Measurements from ENCODE around the gene IDI1. TPM values are rescaled to one million over a fixed set of nuclear protein-coding genes. Genes with fewer than 3 reads are reported as not detected.

IDI1 gene
- total RNA-seq, 1 experiment from 2014 or later = 44.7 TPM

DNA sequence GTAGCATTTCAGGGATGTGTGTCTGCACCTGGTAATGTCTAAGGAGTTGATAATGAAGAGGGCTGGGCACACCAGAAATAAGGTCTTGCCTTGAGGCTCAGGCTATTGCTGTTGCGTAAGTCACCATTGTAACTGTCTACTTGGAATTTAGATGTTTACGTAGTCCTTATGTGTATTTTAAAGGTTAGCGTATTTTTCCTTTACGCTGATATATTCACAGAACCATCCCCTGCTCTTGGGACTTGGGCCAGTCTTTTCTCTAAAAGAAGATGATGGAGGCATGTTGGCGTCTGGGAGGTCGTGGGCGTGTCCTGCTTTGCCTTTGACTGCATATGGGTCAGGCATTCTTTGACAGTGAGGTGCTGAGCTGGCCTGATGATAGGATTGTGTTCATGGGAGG, 22.0 kb upstream of the IDI1 start:
- H2BK15ac ChIP-seq (ENCODE audit: low read depth, low read length) = no peak overlapping the region
- no peaks in the 10 kb centered on the region for H3K23me2 ChIP-seq (ENCODE audit: insufficient read length, low read depth, low read length, poor library complexity, severe bottlenecking)
- TF ChIP-seq, protein P1, sequence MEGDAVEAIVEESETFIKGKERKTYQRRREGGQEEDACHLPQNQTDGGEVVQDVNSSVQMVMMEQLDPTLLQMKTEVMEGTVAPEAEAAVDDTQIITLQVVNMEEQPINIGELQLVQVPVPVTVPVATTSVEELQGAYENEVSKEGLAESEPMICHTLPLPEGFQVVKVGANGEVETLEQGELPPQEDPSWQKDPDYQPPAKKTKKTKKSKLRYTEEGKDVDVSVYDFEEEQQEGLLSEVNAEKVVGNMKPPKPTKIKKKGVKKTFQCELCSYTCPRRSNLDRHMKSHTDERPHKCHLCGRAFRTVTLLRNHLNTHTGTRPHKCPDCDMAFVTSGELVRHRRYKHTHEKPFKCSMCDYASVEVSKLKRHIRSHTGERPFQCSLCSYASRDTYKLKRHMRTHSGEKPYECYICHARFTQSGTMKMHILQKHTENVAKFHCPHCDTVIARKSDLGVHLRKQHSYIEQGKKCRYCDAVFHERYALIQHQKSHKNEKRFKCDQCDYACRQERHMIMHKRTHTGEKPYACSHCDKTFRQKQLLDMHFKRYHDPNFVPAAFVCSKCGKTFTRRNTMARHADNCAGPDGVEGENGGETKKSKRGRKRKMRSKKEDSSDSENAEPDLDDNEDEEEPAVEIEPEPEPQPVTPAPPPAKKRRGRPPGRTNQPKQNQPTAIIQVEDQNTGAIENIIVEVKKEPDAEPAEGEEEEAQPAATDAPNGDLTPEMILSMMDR (conservative IDR thresholded peaks at IDR 0.05) = no peak
- Mint-ChIP-seq H3K27me3 (ENCODE audit: low read depth) (no peaks in the 10 kb centered on the region), H3K36me3 (ENCODE audit: insufficient read depth in 1 of 3, low read depth in 3 of 3) (peaks cover 0 to 19% (median 7%) of the 10 kb centered on the region in 3 experiments; a peak in 5 of 7 replicates), H3K4me1 (peaks cover 6 to 14% of the 10 kb centered on the region in 2 experiments; a peak in 3 of 4 replicates), H3K4me3 (no peak overlapping the region), H3K27ac (no peak overlapping the region; a peak in 1 of 7 replicates), H3K9me3 (no peaks in the 10 kb centered on the region)
- H3K18ac ChIP-seq (ENCODE audit: insufficient read length, low read depth, low read length) = no peak overlapping the region
- 0 out of 2 replicates have a peak, but pooled peaks cover 3% of the 10 kb centered on the region for H3K4me1 ChIP-seq (ENCODE audit: insufficient read depth, low read length)
- no peak overlapping the region for H2BK12ac ChIP-seq (ENCODE audit: insufficient read length, low read depth, low read length)
- H2AFZ ChIP-seq (ENCODE audit: low read length) = no peak overlapping the region
- no peak overlapping the region for H4K5ac ChIP-seq (ENCODE audit: insufficient read length, low read depth, low read length)
- H3K4ac ChIP-seq (ENCODE audit: low read depth, low read length) = no peak overlapping the region
- H3K23ac ChIP-seq (ENCODE audit: insufficient read length, low read depth, low read length) = no peak overlapping the region
- no peak overlapping the region for H3K4me2 ChIP-seq (ENCODE audit: insufficient read depth, insufficient read length, low read length)
- H3K9me3 ChIP-seq (ENCODE audit: control insufficient read depth, low read depth, low read length) = no peaks in the 10 kb centered on the region
- no CpG with 5 or more reads among the region's 7 CpGs for WGBS (ENCODE audit: extremely low coverage, insufficient read length, low lambda C conversion rate)
- no peak overlapping the region for H2BK120ac ChIP-seq (ENCODE audit: low read depth, low read length, poor library complexity, severe bottlenecking)
- H2AK5ac ChIP-seq (ENCODE audit: insufficient read length, low read length) = no peak overlapping the region
- H4K20me1 ChIP-seq (ENCODE audit: control insufficient read depth, insufficient read depth, insufficient read length) = no peaks in the 10 kb centered on the region
- no peak overlapping the region for H3T11ph ChIP-seq (ENCODE audit: low read length)
- DNase-seq = peak; percentile 53
- H3K56ac ChIP-seq (ENCODE audit: insufficient read length, low read depth, low read length) = no peak overlapping the region
- H4K91ac ChIP-seq (ENCODE audit: insufficient read length, low read depth, low read length) = no peak overlapping the region
- no peak overlapping the region for H4K8ac ChIP-seq (replicated peaks; ENCODE audit: insufficient read length, low read depth, low read length)
- H3K27me3 ChIP-seq (ENCODE audit: insufficient read depth, low read length) = no peaks in the 10 kb centered on the region
- H3K79me2 ChIP-seq (ENCODE audit: insufficient read depth, low read length) = no peaks in the 10 kb centered on the region
- H3K27ac ChIP-seq (ENCODE audit: insufficient read length, low read depth, low read length) = no peak overlapping the region
- no peak overlapping the region for H3K14ac ChIP-seq (ENCODE audit: insufficient read depth, low read length)
- H3K9ac ChIP-seq (ENCODE audit: extremely low read depth, insufficient read length, low read length) = no peak overlapping the region
- H3K79me1 ChIP-seq (ENCODE audit: insufficient read depth, low read depth, low read length, poor library complexity, severe bottlenecking) = peaks cover 2% of the 10 kb centered on the region
- H2BK5ac ChIP-seq (ENCODE audit: insufficient read length, low read length) = no peak overlapping the region
- H2BK20ac ChIP-seq (ENCODE audit: low read depth, low read length, poor library complexity, severe bottlenecking) = no peak overlapping the region

Data from H9 (cell line).